NCI-H1694 treated with DMSO at 0.1 percent for 48 hours (cell line): Measurements from ENCODE around the gene SBF2.

Experiments
- DNase-seq: peaks from one replicate; lab custom pipeline; 2025; lab: John Stamatoyannopoulos, UW

Gene SBF2

DNA sequence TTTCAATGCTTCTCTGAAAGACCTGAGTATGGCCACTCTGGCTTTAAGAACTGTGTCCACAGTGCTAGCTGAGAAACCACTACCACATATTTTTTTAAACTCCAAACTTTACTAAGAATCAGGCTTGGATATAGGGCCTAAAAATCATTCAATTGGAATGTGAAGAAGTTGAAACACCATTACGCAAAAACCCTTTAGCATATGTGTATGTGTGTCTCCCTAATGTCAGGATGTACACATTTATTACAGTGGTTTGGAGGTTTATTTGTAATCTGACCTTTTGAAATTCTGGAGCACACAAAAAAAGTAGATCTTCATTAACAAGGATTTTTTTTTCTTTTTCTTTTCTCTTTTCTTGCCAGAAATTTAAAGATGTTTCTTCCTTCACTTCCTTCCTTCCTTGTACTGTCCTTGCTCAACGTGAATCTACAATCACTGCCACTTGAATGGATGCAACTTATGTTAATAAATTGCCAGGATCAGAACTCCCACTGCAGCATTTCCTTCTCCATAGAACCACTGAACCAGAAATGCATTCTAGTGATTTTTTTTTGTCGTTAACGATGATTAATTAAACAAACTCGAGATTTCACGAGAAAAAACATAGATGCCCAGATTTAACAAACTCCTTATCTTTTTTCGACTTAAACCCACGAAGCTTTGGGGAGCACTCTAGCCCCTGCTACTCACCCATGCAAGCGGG is 7.8 kb upstream of the SBF2 start:
- no peak for DNase-seq

- no peak for DNase-seq
Observed at GRCh38 chr11:10298342-10298741, 4.3 kb upstream of the SBF2 start.

DNA sequence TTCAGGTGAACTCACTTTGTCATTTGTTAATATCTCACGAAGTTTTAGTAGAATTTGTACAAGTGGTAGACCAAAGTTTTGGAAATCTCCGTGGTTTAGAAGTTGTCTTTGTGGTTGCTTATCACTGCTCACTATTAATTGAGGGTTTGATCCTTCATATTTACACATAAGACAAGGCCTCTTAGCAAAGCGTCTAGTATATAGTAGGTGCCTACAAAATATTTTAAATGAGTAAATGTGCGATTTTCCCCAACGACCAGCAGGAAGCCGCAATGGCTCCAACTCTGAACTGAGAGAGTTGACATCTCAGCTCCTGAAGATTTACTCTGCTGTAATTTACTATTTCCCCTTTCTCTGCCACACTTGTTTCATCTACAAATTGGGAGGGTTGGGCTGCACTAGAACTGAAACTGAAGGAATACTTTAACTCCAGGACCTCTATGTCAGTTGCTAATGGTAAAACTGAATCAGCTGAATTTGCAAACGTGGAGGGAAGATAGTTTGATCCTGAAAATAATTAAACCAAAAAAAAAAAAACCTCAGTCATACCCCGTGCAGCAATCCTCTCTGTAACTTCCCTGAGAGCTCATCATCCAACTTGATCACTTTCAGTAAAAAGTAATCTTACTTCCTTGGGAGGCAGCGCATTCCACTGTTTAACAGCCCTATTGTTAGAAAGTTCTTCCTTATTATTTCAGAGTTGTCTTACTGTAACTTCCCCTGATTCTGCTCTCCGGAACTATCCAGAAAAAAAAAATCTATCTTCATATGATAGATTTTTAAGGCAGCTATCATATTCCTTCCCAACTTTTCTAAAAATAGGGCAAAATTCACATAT is 1.3 kb upstream of the SBF2 start:
- DNase-seq: no peak

GRCh38 chr11:10294290-10294953 is 403 bp upstream of the SBF2 start:
- DNase-seq: no peak

DNA sequence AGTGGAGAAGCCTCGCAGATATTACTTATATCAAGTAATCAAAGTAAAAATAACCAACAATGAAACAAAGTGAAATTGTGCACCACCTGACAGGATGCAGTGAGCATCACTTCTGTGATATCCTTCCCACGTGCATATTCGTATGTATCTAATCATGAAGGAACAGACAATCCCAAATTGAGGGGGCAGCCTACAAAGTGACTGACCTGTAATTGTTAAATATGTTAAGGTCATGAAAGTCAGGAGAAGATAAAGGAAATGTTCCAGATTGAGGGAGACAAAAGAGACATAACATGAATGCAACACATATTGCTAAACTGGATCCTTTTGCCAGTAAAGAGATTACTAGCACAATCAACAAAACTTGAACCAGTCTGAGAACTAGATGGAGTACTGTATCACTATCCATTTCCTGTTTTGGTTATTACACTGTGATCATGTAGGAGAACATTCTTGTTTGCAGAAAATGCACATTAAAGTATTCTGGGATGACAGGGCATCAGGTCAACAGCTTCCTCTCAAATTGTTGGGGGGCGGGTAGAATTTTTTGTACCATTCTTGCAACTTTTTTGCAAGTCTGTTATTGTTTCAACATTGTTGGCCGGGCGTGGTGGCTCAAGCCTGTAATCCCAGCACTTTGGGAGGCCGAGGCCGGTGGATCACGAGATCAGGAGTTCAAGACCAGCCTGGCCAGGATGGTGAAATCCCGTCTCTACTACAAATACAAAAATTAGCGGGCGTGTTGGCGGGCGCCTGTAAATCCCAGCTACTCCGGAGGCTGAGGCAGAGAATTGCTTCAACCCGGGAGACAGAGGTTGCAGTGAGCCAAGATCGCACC is 2.0 kb downstream of the SBF2 start:
- DNase-seq: no peak

GRCh38 chr11:10289765-10290380 is 4.1 kb downstream of the SBF2 start:
- no peak for DNase-seq

DNA sequence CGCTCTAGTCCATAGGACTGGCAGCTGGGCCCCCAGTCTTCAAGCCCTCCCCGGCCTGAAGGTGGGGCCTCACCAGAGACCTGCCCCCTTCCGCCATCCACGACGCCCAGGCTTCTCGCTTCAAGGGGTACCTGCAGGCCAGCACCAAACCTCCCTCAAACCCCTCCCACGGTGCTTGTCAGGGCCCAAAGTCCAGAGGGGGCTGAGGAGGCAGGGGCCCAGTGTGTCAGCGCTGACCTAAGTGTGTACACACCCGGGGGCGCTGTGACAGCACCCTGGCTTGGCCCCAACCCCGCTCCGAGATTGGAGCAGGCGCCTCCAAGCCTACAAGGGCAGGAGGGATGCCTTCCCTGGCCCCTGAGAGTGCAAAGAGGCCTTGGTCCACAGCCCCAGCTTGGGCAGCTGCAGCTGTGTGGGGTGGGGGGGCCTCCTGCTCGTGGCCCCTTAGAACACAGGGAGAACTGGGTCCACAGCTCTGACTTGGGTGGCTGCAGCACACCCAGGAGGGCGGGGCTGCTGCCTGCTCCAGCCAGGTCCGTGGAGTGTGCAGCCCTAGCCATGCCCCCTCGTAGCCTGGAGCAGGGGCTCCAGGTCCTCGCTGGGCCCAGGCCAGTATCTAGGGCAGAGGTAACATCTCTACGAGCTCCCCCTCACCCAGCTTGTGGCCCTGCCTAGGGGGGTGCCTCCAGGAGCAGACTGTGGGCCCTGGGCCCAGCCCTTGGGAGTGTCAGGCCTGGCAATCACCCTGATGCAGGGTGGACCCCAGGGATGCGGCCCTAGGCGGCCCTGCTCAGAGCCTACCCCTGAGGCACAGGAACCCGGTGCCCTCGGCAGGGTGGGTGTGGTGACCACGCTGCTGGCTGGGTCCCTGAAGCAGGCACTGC is 4.9 kb downstream of the SBF2 start:
- DNase-seq: no peak

DNA sequence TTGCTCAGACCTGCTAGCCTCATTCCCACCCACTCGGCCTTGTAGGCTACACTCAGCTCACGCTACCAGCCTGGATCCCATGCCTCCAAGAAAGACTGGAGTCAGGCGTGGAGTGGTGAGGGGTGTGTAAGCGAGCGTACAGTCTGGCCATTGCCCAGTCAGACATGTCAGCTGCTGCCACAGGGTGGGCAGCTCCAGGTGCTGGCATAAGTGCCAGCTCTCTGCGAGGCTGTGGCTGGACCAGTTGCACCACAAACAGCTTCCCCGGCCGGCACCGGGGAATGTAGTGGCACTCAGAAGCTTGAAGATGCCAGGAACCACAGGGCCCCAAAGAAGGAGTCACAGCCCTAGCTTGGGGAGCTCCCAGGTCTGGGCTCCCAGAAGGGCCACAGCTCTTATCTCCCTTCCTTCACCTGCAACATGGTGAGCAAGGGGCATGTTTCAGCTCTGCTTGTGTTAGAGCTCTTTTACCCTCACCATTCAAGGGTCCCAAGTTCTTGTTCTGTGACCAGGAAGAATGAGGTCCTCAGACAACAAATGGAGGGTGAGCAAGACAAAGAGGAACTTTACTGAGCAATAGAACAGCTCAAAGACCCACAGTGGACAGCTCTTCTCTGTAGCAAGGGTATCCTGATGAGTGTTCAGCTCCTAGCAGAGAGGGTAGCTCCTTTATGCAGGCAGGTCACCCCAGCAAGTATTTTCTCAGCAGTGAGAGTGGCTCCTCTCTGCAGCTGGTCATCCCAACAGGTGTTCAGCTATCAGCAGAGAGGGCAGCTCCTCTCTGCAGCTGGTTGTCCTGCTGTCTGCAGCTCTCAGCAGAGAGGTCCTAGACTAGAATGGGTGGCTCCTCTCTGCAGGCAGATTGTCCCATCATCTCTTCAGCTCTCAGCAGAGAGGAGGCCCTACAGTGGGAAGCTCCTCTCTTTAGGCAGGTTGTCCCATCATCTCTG is 6.0 kb downstream of the SBF2 start:
- no peak for DNase-seq

DNA sequence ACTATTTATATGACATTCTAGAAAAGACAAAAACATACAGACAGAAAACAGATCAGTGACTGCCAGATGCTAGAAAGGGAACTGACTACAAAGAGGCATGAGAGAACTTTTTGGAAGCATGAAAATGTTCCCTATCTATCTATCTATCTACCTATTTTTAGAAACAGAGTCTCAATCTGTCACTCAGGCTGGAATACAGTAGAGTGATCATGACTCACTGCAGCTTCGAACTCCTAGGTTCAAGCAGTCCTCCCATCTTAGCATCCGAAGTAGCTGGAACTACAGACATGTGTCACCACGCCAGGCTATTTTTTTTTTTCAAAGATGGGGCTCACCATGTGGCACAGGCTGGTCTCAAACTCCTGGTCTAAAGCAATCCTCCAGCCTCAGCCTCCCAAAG is 6.9 kb downstream of the SBF2 start:
- no peak for DNase-seq

GRCh38 chr11:10285148-10285802 is 8.7 kb downstream of the SBF2 start:
- DNase-seq: no peak

DNA sequence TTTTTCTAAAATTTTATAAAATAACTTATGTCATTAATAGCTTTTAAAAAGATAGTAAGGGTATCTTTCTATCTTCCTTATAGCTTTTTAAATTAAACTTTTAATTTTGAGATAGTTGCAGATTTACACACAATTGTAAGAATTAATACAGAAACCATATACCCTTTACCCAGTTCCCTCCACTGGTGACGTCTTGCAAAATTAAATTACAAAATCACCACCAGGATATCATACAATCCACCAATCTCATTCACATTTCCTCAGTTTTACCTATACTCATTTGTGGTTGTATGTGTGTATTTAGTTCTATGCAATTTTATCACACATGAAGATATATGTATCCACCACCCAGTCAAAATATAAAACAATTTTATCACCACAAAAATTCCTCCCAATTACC is 10.0 kb downstream of the SBF2 start:
- DNase-seq: no peak

GRCh38 chr11:10282117-10282516 is 11.9 kb downstream of the SBF2 start:
- no peak for DNase-seq

- no peak for DNase-seq
Observed at GRCh38 chr11:10275714-10276113, 18.3 kb downstream of the SBF2 start.

GRCh38 chr11:10274726-10275125 is 19.3 kb downstream of the SBF2 start:
- DNase-seq: no peak

DNA sequence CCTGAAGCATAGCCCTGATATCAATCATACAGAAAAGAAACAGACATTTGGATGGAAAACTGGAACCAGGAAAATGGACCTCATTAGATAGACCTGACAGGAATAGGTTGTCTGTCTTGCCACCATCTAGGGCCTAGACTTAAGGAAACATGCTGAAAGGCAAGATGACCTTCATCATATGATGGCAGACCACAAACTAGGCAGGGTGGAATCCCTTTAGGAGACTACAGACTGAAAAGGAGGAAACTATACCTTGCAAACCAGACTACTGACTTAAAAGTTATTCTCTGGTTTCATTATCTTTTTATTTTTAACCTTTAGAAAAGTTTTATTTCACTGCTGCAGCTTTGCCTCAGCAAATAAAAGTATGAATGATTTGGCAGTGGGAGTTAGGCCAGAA is 20.3 kb downstream of the SBF2 start:
- DNase-seq: no peak

DNA sequence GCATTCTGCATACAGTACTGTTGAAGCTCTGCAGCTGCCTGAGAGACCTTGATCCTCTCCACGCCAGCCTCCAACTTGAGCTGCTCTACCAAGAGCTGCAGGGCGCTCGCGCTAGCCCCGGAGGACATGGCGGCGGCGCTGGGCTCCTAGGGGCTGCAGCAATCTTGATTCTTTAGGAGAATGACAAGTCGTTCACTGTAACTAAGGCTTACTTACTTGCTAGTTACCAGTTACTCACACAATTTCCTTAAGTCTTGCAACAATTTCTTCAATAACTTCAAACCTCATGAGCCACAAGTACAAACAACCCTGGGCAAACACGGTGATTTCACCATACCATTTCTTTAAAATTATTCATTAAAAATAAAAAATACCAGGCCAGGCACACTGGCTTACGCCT is 21.9 kb downstream of the SBF2 start:
- DNase-seq: no peak

DNA sequence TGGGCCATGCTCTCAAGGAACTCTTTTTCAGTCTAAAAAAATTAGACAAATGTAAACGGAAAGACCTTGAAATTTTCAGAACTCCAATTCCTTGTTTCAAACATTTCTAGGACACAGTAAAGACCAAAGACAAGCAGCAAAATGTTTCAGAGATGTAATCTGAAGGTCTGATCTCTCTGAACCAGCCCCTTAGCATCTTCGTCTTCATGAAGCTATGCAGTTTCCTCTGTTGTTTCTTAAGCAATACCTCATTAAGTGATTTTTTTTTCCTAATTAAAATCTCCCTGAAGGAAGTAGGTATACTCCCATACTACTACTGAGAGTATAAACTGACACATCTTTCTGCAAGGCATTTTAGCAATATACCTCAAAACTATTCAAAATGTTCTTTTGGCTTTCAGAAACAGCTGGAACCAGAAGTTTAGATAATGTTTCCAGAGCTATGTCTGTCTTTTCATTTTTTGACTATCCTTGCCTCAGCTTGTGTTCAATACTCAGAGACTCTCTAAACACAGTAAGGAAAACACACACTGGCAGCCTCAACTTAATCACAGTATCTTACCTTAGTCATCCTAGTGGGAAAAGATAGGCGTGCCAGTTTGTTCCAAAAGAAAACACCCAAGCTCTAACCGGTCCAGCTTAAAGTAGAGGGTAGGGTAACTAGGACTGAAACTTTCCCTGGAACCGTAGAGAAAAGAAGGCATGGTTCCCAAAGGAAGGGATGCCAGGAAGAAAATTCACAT is 25.1 kb downstream of the SBF2 start:
- no peak for DNase-seq

DNA sequence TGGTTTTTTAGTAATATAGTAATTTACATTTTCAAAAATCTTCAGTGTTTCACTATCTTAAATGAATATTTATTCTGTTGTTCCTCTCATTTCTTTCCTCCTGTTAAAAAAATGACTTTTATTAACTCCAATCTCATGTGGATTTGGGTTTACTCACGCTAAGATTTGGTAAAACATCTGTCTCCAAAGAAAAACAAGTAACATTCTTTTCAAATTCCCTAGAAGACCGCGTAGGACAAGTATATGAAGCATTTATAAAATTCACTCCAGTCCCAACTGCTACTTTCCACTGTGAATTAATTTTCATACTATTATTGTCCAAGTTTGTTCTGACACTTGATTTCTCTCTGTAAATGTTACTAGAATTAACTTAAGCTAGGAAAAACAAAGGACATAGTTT is 26.2 kb downstream of the SBF2 start:
- DNase-seq: no peak
